ENCODE data around the gene IL32.

GRCh38 chr16:3051494-3051893, 13.9 kb upstream of the IL32 start:
- TF ChIP-seq CTCF (IDR thresholded peaks at IDR 0.05; ENCODE audit: low read length): no peak
- TF ChIP-seq EZH2 (optimal IDR thresholded peaks at IDR 0.05; ENCODE audit: low read depth, low read length): no peak
- no peak for TF ChIP-seq EZH2phosphoT487 (IDR thresholded peaks at IDR 0.05; ENCODE audit: low read length)
